ENCODE measurements around the gene CDC123.
"Not testable (repeated sequence)": the region's sequence is repeated elsewhere in the genome, so short reads cannot be mapped to it uniquely, and the experiment has no call there.

- not testable (repeated sequence) for TF ChIP-seq CTCF (IDR thresholded peaks at IDR 0.05 in 2 of 3, conservative IDR thresholded peaks at IDR 0.05 in 1 of 3; ENCODE audit: borderline replicate concordance in 1 of 3, insufficient read depth in 1 of 3, low read depth in 2 of 3, low read length in 2 of 3); RAD21 (IDR thresholded peaks at IDR 0.05; ENCODE audit: low read depth); YY1 (IDR thresholded peaks at IDR 0.05; ENCODE audit: extremely low read depth, insufficient replicate concordance, low read depth, low read length)
These were observed 24.5 kb upstream of the CDC123 start for GRCh38 chr10:12171512-12171911.

All from HCT116 (cell line).